Kidney tubule cell (primary cell): ENCODE results near the gene PDPK1.
"Not testable (repeated sequence)": the region's sequence is repeated elsewhere in the genome, so short reads cannot be mapped to it uniquely, and the experiment has no call there.

Experiments used
- DNase-seq: peaks from one replicate; pipeline ENCODE4 v3.0.0-alpha.2; 2018; ENCODE audit warnings: low spot score

Gene PDPK1

DNA sequence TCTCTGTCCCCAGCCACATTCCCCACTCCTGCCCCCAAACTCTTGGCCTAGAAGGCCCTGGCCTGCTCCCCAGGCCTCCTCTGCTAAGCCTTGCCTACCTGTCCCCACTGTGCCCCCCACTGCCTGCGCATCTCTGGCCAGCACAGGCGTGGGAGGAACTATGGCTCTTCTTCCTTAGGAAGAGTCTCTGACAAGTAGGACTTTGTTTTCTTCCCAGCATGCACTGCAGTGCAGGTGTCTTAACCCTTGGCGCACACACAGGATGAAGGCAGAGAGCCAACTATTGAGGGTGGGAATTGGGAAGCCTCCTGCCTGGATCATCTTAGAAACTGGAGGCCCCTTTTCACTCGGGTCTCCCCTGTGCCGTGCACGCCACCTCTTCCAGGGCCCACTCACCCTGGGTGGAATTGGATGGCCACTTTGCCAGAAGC lies 14.0 kb upstream of the PDPK1 start:
- no peak for DNase-seq

DNA sequence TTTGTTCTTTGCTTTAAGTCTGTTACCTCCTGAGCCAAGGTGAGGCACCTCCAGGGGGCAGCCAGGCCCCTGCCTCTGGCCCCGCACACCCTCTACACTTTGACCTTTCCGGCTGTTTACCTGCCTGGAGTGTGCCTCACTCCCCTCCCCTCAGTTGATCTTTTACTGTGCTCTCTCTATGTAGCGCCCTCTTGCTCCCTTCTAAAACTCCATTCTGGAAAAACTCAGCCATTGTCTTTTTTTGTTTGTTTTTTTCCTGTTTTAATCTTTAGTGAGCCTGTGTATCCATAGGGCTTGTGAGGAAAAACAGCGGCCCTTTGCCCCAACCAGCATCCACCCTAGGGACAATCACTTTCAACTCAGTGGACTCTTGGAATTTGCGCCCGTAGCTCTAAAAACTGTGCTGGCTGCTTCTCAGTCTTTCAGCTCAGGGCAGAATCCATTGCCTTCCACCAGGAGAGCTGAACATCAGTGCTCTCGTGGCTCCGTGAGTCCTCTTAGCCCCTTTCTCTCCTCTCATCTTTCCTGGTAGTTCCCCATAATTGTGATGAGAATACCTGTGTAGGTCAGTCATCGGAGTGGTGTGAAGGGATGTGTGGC lies 13.4 kb upstream of the PDPK1 start:
- no peak for DNase-seq

- DNase-seq, result no peak
Observed at GRCh38 chr16:2526135-2526534, 11.7 kb upstream of the PDPK1 start.

DNA sequence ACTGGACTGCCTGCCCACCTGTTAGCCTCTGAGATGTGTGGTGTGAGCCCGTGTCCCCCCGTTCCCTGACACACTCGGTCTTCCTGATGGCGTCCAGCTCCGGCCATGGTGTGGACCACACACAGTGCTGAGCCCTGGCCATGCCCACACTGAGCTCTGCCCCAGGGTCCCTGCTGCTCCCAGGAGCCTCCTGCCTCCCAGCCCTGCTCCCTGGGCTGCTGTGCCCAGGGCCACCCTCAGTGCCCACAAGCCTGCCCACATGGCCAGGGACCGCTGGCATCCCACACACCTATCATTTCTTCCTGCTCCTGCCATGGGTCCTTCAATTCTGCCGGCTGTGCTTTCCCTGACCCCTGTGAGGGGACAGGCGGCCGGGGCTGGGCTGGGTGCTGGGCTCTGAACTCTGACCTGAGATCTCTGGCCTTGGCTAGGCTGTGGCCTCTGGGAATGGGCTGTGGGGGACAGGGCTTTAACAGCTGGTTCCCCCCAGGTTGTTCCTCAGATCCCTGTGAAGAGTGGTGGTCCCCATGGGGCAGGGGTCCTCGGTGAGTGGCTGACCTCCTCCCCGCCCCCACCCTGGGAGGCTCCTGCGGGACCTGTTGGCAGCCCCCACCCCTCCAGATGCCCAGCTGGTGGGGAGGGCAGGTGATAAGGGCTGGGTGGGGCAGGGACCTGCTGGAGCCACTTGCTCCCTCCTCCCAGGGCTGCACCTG lies 10.6 kb upstream of the PDPK1 start:
- DNase-seq, result no peak

DNA sequence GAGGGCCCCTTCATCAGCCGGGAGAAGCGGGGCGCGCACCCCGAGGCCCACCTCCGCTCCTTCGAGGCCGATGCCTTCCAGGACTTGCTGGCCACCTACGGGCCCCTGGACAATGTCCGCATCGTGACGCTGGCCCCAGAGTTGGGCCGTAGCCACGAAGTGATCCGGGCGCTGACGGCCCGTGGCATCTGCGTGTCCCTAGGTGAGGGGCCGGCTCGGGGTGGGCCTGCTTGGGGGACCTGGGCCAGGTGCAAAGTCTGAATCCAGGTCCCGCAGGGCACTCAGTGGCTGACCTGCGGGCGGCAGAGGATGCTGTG lies 10.1 kb upstream of the PDPK1 start:
- no peak for DNase-seq

DNA sequence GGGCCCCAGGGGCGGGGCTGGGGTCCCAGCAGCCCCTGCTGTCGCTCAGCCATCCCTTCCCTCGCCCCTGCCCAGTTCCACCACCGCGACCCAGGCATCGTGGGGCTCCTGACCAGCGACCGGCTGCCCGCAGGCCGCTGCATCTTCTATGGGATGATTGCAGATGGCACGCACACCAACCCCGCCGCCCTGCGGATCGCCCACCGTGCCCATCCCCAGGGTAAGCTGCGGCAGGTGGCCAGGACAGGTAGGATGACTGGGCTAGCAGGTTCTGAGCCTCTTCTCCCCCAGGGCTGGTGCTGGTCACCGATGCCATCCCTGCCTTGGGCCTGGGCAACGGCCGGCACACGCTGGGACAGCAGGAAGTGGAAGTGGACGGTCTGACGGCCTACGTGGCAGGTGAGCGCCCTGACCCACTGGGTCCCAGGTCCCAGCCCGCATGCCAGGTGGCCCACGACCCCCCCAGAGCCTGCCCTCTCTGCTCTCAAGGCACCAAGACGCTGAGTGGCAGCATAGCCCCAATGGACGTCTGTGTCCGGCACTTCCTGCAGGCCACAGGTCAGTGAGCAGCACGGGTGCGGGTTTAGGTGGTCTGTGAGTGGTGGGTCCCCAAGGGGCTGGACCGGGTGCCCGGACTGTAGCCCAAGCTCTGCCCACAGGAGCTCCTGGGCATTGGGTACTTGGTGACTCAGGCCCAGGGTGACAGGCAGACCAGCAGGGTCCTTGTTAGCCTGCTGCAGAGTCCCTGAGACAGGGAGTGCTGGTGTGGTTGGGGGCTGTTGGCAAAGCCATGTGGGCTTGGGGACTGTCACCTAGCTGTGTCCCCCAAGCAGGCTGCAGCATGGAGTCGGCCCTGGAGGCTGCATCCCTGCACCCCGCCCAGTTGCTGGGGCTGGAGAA lies 9.4 kb upstream of the PDPK1 start:
- no peak for DNase-seq

- DNase-seq, result peak; percentile 31
Observed at GRCh38 chr16:2529061-2529931, 8.5 kb upstream of the PDPK1 start.

DNA sequence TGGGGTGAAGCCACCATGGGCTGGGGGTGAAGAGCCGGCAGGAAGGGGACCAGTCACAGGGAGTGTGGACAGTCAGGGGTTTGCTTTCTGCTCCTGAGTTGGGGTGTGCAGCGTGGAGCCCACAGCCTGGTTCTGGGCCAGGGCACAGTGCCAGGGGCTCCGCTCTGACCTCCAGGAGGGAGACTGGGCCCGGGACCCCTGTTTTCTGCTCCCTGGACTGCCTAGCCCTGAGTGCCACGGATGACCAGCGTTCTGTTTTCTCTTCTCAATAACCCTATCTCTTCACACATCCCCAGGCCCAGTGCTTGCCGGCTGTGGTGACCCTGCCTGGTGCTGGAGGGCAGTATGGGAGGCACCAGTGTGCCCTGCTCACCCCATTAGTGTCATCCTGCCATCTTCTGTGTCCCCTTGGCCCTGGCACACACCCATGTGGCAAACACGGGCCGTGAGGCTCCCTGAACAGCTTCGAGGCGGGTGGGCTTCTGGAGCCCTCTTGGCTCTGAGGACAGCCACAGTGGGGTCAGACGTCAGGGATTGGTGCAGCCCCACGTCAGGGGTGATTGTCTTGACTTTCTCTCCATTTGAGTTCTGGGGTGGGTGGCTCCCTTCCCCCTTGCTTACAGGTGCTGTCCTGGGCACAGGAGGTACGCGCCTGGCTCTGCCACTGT lies 7.7 kb upstream of the PDPK1 start:
- no peak for DNase-seq

GRCh38 chr16:2530629-2531318 lies 7.0 kb upstream of the PDPK1 start:
- no peak for DNase-seq

DNA sequence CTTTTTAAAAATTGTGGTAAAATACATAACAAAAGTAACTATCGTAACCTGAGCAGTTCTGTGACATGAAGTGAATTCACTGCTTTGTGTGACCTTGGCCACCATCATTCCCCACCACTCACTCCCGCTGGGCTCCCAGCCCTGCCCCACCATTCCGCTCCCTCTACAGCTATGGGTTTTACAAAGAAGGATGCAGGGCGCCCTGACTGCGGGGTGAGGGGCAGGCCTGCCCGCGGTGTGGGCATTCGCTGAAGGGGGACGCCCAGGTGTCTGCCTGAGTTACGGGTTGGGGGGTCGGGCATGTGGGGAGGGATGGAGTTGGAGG lies 6.5 kb upstream of the PDPK1 start, which contains the start of gene CEMP1:
Gene CEMP1 (minus strand): TSS at position 38 of the 325 bp plus-strand sequence. CDS start 335 bp downstream, outside the sequence.
- no peak for DNase-seq

DNA sequence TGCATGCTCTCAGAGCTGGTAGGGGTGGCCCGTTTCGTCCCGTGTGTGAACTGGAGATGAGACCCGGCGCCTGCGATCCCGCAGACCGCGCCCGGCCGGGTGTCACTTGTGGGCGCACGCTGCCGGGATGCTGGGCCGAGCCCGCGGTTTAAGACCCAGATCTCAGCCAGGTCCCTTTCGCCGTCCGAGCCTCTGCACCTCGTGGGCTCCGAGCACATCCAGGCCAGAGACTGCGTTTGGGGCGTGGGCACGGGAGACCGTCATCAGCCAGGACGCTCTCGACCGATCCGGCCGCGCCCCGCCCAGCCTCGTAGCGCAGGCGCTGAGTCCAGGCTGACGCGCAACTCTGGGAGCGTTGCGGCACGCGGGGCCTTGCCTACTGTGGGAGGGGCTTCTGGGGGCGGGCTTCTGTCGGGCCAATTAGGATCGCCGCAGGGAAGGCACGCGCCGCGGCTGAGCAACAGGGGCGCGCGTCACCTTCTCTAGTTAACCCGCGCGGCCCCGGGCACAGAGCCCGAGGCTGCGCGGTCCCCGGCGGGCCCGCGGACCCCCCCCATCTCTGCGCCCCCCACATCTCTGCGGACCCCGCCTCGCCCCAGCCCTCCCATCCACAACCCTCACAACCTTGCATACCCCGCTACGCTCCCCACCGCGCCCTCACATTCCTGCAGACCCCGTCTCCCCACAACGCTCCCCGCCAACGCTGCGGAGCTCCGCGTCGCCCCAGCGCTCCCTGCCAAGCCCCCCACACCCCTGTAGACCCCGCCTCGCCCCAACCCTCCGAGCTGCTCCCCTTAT lies 5.9 kb upstream of the PDPK1 start:
- DNase-seq, result peak; percentile 97

- peak; percentile 70 for DNase-seq
Observed at GRCh38 chr16:2532494-2533141, 5.2 kb upstream of the PDPK1 start.

DNA sequence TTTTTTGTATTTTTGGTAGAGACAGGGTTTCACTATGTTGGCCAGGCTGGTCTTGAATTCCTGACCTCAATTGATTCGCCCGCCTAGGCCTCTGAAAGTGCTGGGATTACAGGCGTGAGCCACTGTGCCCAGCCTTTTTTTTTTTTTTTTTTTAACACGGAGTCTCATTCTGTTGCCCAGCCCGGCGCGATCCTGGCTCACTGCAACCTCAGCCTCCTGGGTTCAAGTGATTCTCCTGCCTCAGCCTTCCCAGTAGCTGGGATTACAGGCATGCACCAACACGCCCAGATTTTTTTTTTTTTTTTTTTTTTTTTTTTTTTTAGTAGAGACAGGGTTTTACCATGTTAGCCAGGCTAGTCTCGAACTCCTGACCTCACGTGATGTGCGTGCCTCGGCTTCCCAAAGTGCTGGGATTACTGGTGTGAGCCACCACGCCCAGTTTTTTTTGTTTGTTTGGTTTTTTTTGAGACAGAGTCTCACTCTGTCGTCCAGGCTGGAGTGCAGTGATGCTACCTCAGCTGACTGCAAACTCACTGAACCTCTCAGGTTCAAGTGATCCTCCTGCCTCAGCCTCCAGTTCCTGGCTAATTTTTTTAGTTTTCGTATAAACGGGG lies 4.6 kb upstream of the PDPK1 start:
- not testable (repeated sequence) for DNase-seq

DNA sequence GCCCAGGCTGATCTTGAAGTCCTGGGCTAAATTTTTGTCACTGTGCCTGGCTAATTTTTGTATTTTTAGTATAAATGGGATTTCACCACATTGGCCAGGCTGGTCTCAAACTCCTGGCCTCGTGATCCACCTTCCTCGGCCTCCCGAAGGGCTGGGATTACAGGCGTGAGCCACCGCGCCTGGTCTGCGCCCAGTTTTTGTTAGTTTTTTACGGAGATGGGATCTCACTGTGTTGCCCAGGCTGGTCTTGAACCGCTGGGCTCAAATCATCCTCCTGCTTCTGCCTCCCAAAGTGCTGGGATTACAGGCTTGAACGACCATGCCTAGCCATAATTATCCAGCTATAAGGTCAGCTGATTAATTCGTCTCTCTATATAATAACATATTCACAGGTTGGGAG lies 3.9 kb upstream of the PDPK1 start:
- no peak for DNase-seq

DNA sequence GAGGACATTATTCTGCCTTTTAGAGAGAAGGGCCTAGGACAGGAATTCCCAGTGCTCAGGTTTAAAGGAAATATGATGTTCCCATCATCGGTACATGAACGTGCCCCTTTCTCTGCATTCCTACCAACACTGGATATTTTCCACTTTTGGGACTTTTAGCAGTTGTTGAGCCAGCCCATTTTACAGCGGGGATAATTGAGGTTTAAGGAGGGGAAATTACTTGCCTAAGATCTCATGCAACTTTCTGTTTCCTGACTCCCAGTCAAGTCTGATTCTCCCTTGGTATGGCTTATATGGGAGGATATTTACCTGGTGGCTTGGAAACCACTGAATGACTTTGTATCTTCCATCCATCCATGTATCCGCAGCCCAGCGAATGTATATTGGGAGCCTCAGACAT lies 3.5 kb upstream of the PDPK1 start:
- not testable (repeated sequence) for DNase-seq

- no peak for DNase-seq
Observed at GRCh38 chr16:2535625-2536013, 2.2 kb upstream of the PDPK1 start.

GRCh38 chr16:2539192-2539844 lies 1.5 kb downstream of the PDPK1 start:
- not testable (repeated sequence) for DNase-seq

DNA sequence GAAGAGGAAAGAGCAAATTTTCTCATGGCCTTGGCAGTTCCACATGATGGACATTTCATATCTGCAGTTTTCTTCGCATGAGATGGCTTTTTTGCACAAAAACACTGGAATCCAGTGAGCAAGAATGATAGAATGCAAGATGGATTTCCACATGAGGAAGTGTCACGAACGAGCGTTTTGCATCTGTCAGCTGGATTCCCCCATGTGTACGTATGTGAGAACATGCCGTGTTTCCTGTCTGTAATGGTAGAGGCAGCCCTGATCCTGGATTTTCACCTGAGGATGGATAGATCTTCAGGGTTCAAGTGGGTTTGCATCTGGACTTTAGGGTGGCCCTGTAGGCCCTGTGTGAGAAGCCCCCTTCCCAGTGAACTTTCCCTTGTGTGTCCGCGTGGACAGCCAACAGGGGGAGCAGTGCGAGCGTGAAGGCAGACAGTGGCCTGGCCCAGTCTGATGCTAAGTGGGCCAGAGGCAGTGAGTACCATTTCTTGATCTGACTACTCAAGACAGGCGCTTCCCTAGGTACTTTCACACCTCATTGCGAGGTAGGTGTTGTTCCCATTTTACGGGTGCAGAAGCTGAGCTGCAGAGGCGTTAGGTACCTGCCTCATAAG lies 2.1 kb downstream of the PDPK1 start:
- DNase-seq, result not testable (repeated sequence)
